Measurements from ENCODE around the gene TENM4.

GRCh38 chr11:79101656-79102055, 339.2 kb downstream of the TENM4 start:
- no peak for TF ChIP-seq CTCF (IDR thresholded peaks at IDR 0.05)
- no peak for TF ChIP-seq POLR2A (IDR thresholded peaks at IDR 0.05)

Data from Peyer's patch (tissue), 4 donors.